Retinal pigment epithelial cell (primary cell): ENCODE results near the gene MEGF10.
"Not testable (repeated sequence)": the region's sequence is repeated elsewhere in the genome, so short reads cannot be mapped to it uniquely, and the experiment has no call there.

Experiments
- DNase-seq: peaks from one replicate; pipeline ENCODE4 v3.0.0-alpha.2; 2010; ENCODE audit warnings: low read depth
- H3K4me3 ChIP-seq: 2 replicates; pipeline ENCODE4 v1.5.1; 2011; ENCODE audit warnings: mild to moderate bottlenecking, low read length, control low read depth, moderate library complexity
- TF ChIP-seq, protein P1 (sequence below): conservative IDR thresholded peaks from 2 replicates; pipeline ENCODE4 v1.5.1; 2011; ENCODE audit warnings: low read depth, low read length, control low read depth, inconsistent platforms

MEGF10 gene

DNA sequence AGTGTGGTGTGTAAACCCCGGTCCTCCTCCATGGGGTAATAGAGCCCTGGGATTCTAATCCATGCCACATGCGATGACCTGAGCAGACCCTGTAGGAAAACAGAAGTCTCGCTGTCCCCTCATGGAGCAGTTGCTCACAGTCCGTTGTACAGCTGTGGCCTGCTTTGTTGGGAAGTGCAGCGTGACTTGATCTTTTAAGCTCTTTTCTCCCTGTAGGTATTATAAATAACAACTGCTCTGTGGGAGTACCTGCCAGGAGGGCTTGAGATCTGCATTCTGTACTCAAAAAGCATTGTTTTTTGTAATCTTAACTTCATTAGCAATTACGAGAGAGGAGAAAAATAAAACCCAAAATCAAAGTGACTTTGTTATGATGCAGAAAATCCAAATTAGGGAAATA, 17.3 kb downstream of the MEGF10 start:
- H3K4me3 ChIP-seq = no peak overlapping the region
- no peak for DNase-seq
- TF ChIP-seq, protein P1, sequence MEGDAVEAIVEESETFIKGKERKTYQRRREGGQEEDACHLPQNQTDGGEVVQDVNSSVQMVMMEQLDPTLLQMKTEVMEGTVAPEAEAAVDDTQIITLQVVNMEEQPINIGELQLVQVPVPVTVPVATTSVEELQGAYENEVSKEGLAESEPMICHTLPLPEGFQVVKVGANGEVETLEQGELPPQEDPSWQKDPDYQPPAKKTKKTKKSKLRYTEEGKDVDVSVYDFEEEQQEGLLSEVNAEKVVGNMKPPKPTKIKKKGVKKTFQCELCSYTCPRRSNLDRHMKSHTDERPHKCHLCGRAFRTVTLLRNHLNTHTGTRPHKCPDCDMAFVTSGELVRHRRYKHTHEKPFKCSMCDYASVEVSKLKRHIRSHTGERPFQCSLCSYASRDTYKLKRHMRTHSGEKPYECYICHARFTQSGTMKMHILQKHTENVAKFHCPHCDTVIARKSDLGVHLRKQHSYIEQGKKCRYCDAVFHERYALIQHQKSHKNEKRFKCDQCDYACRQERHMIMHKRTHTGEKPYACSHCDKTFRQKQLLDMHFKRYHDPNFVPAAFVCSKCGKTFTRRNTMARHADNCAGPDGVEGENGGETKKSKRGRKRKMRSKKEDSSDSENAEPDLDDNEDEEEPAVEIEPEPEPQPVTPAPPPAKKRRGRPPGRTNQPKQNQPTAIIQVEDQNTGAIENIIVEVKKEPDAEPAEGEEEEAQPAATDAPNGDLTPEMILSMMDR = no peak

DNA sequence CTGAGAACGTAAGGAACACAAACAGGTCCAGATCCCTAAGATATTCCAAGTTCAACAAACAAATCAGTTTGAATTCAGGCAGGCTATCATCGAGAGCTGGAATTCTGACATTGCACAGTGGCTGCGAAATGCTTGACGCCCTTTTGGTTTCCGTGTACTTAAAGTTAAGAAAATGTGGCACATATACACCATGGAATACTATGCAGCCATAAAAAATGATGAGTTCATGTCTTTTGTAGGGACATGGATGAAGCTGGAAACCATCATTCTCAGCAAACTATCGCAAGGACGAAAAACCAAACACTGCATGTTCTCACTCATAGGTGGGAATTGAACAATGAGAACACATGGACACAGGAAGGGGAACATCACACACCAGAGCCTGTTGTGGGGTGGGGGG, 17.7 kb downstream of the MEGF10 start:
- H3K4me3 ChIP-seq, DNase-seq: not testable (repeated sequence)

DNA sequence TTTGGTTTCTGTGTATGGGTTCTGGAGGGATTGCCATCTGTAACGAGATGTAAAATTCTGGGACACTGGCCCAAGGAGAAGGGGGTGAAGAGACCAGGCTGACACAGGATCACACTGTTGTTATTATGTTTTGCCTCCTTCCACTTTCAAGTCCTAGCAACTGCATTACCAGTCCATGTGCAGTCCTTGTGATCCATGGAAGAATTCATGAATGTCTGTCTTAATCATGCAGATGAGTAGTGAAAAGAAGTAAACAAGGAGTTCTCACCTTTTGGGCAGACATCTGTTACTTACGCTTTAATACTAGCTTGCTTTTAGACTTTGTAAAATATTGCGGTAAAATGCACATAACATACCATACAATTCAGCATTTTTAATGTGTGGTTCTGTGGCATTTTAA, 18.3 kb downstream of the MEGF10 start:
- no peak overlapping the region for H3K4me3 ChIP-seq
- TF ChIP-seq, protein P1 = no peak
- no peak for DNase-seq

DNA sequence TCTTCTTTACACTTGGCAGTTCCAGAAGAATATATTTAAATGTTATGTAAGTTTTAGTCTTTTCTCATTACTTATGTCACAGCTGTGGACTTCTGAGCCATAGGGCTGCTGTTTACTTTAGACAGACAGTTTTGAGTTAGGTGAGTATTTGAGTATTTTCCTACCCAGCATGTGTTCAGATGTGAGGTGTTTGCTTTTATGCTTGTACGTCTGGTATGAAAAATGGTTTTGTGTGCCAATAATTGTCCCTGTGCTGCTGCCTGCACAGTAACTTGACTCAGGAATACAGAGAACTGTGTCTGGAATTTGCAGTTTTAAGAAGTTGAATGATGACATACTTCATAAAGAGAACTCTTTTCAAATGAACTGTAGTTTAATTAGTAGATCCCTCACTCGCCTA, 20.8 kb downstream of the MEGF10 start:
- DNase-seq = no peak
- TF ChIP-seq, protein P1 = no peak
- no peak overlapping the region for H3K4me3 ChIP-seq

DNA sequence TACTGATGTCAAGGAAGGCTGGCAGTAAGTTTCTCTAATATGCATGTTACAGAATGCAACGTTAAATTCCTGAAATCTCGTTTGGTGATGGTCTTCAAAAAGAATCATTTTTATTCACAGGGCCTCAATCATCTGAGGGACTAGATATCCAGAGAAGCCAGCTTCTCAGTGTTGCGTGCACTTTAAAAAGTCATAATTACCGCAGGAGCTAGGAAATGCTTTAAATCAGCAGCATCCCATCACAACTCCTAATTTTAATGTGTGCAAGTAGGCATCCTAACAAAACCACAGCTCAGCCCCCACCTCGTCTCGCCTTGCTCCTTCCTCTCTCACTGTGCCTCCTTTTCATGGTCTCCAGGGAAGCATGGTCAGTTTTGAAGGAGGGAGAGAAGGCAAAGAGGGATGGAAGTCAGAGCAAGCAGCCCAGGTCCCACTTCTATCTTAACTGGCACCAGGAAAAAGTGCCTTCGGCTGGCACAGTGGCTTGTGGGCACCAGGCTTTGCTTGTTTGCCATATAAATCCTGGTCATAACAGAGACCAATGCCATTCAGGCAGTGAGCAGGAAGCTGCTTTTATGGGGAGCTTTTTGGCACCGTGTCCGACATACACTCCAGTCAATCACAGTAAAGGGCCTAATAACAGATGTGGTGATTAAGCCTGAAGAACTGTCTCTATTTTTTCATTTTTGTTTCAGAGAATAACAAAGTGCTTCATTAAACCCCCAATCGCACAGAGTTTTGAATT, 21.4 kb downstream of the MEGF10 start:
- TF ChIP-seq, protein P1 = no peak
- no peak for DNase-seq
- no peak overlapping the region for H3K4me3 ChIP-seq

DNA sequence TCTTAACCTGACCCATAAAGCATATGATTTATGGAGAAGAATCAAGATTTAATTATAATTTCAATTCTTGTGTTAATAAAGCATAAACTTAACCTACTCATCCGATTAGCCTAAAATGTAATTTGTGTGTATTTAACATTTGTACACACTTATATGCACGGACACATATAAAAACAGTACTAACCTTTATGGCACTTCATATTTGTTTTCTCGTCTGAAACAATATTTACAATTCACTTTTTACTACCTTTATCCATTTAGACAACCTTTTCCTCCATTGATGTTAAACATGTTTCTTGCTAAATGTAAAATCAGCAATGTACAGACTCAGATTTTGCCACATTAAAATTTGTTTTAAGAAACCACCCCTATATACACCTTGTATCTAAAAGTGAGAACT, 22.8 kb downstream of the MEGF10 start:
- DNase-seq = no peak
- TF ChIP-seq, protein P1 = no peak
- no peak overlapping the region for H3K4me3 ChIP-seq

DNA sequence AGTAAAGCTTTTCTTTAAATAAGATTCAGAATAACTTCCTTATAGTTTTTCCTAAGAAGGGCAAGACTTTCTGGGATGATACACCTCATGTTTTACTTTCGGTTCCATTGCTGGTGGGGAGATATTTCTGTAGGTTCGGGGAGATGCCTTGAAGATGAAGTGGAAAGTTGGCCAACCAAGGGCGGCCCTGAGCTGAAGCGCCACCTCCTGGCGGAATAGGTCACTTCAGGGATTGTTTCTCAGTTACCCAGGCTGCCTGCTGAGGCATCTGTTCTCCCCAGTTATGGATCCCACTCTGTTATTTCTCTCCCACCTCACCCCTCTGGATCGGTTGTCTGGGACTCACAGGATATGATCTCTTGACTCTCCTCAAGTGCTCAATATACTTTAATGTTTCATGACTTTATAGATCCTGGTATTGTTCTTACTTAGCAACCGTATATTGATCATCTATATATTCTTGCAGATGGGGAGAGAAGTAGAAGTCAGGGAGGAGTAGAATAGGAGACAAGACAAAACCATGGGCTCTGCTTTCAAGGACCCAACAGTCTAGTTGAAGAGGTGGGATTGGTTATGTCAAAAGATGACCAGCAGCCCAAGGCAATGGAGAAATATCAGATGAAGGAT, 23.4 kb downstream of the MEGF10 start:
- TF ChIP-seq, protein P1 = peak; percentile 76
- DNase-seq = no peak
- H3K4me3 ChIP-seq = no peak overlapping the region
